Measurements from ENCODE around the gene MBOAT2. TPM values are rescaled to one million over a fixed set of nuclear protein-coding genes. Genes with fewer than 3 reads are reported as not detected.

The MBOAT2 gene
- total and polyA plus RNA-seq, 2 donors (not counting 1 experiment from before 2014, with no cell fraction given) = 0.24 to 1.3 TPM

GRCh38 chr2:8888963-8889362, 114.5 kb downstream of the MBOAT2 start:
- no peaks in the 10 kb centered on the region for H3K79me2 ChIP-seq (ENCODE audit: control insufficient read depth, insufficient read depth, low read length)
- CTCF ChIA-PET = no interaction called here
- H3K27ac Mint-ChIP-seq = no peak overlapping the region

GRCh38 chr2:8886876-8887275, 116.6 kb downstream of the MBOAT2 start:
- H3K4me1 ChIP-seq (ENCODE audit: control insufficient read depth in 2 of 2, insufficient read depth in 2 of 2, low read length in 2 of 2) = no peaks in the 10 kb centered on the region
- H3K27me3 Mint-ChIP-seq = no peaks in the 10 kb centered on the region
- no peak for ATAC-seq (ENCODE audit: low read depth)
- no peaks in the 10 kb centered on the region for H3K9me3 ChIP-seq (ENCODE audit: control extremely low read depth in 1 of 3, control insufficient read depth in 2 of 3, insufficient read depth in 1 of 3, low read length in 2 of 3)
- POLR2A ChIA-PET = no interaction called here
- H3K27ac Mint-ChIP-seq = no peak overlapping the region
- H3K27ac ChIP-seq (ENCODE audit: low read length in 2 of 2) = no peak overlapping the region
- H3K79me2 ChIP-seq (ENCODE audit: control insufficient read depth, insufficient read depth, low read length) = no peaks in the 10 kb centered on the region
- H3K9me3 Mint-ChIP-seq (ENCODE audit: insufficient read depth) = peaks cover 3% of the 10 kb centered on the region
- H3K4me3 ChIP-seq (ENCODE audit: control extremely low read depth in 1 of 5, extremely low read depth in 1 of 5, insufficient read depth in 1 of 5, low read depth in 2 of 5, low read length in 4 of 5) = no peak overlapping the region
- WGBS (ENCODE audit: insufficient coverage) = no CpG with 5 or more reads among the region's 2 CpGs
- CTCF ChIA-PET = no interaction called here
- H3K9ac ChIP-seq (ENCODE audit: low read length) = no peak overlapping the region
- TF ChIP-seq EZH2 (IDR thresholded peaks at IDR 0.05; ENCODE audit: borderline replicate concordance, insufficient read depth, low read depth, low read length, poor library complexity, severe bottlenecking) (no peak), CTCF (IDR thresholded peaks at IDR 0.05) (no peak)
- no peak overlapping the region for H2AFZ ChIP-seq (ENCODE audit: insufficient read depth, low read depth, low read length, poor library complexity, severe bottlenecking)
- no peak for DNase-seq
- no peaks in the 10 kb centered on the region for H3K27me3 ChIP-seq (replicated peaks in 1 of 4; ENCODE audit: control extremely low read depth in 1 of 4, control insufficient read depth in 3 of 4, insufficient read depth in 4 of 4, low read length in 3 of 4)
- H3K4me2 ChIP-seq (replicated peaks; ENCODE audit: low read depth, low read length, poor library complexity, severe bottlenecking) = no peak overlapping the region
- H3K4me3 Mint-ChIP-seq = no peak overlapping the region
- intact Hi-C loops (cut with micrococcal nuclease) = no loop called here
- no peaks in the 10 kb centered on the region for H3K36me3 ChIP-seq (replicated peaks in 1 of 2; ENCODE audit: control extremely low read depth in 1 of 2, control insufficient read depth in 1 of 2, extremely low read depth in 1 of 2, insufficient read depth in 2 of 2, low read length in 1 of 2)
- no peaks in the 10 kb centered on the region for H4K20me1 ChIP-seq (ENCODE audit: control insufficient read depth, insufficient read depth, low read length, poor library complexity, severe bottlenecking)
- H3K4me1 Mint-ChIP-seq = peaks cover 6% of the 10 kb centered on the region

More at GRCh38 chr2:8888963-8889362, 114.5 kb downstream of the MBOAT2 start:
- 98% methylated on average over 7 of the region's 8 CpGs for WGBS (ENCODE audit: insufficient coverage)
- ATAC-seq (ENCODE audit: low read depth) = no peak
- H4K20me1 ChIP-seq (ENCODE audit: control insufficient read depth, insufficient read depth, low read length, poor library complexity, severe bottlenecking) = no peaks in the 10 kb centered on the region
- H3K27me3 Mint-ChIP-seq = no peaks in the 10 kb centered on the region
- H3K27me3 ChIP-seq (replicated peaks in 1 of 4; ENCODE audit: control extremely low read depth in 1 of 4, control insufficient read depth in 3 of 4, insufficient read depth in 4 of 4, low read length in 3 of 4) = no peaks in the 10 kb centered on the region
- H3K4me1 Mint-ChIP-seq = peaks cover 6% of the 10 kb centered on the region
- TF ChIP-seq CTCF (IDR thresholded peaks at IDR 0.05) (no peak), EZH2 (IDR thresholded peaks at IDR 0.05; ENCODE audit: borderline replicate concordance, insufficient read depth, low read depth, low read length, poor library complexity, severe bottlenecking) (no peak)
- no peak overlapping the region for H3K4me2 ChIP-seq (replicated peaks; ENCODE audit: low read depth, low read length, poor library complexity, severe bottlenecking)
- DNase-seq = no peak
- no peak overlapping the region for H3K27ac ChIP-seq (ENCODE audit: low read length in 2 of 2)
- no peaks in the 10 kb centered on the region for H3K9me3 Mint-ChIP-seq (ENCODE audit: insufficient read depth)
- POLR2A ChIA-PET = no interaction called here
- no peak overlapping the region for H3K9ac ChIP-seq (ENCODE audit: low read length)
- no peak overlapping the region for H3K4me3 ChIP-seq (ENCODE audit: control extremely low read depth in 1 of 5, extremely low read depth in 1 of 5, insufficient read depth in 1 of 5, low read depth in 2 of 5, low read length in 4 of 5)
- no peaks in the 10 kb centered on the region for H3K9me3 ChIP-seq (ENCODE audit: control extremely low read depth in 1 of 3, control insufficient read depth in 2 of 3, insufficient read depth in 1 of 3, low read length in 2 of 3)
- H2AFZ ChIP-seq (ENCODE audit: insufficient read depth, low read depth, low read length, poor library complexity, severe bottlenecking) = no peak overlapping the region
- H3K4me1 ChIP-seq (ENCODE audit: control insufficient read depth in 2 of 2, insufficient read depth in 2 of 2, low read length in 2 of 2) = no peaks in the 10 kb centered on the region
- H3K36me3 ChIP-seq (replicated peaks in 1 of 2; ENCODE audit: control extremely low read depth in 1 of 2, control insufficient read depth in 1 of 2, extremely low read depth in 1 of 2, insufficient read depth in 2 of 2, low read length in 1 of 2) = no peaks in the 10 kb centered on the region
- no peak overlapping the region for H3K4me3 Mint-ChIP-seq
- intact Hi-C loops (cut with micrococcal nuclease) = no loop called here

Data from B cell (primary cell).